ENCODE results near the gene CLEC9A. TPM values are rescaled to one million over a fixed set of nuclear protein-coding genes. Genes with fewer than 3 reads are reported as not detected.

The CLEC9A gene
- total and polyA plus RNA-seq, 10 of the 15 experiments (the other 5 are each of a cell fraction or from before 2014, with no cell fraction given) = not detected

- intact Hi-C loops (cut with micrococcal nuclease; ENCODE audit: unreplicated experiment) (no loop called here), in situ Hi-C loops (cut with MboI) (no loop called here)
- no TSS peak for BruUV-seq (replicated peaks)
- H3K4me2 ChIP-seq (ENCODE audit: control insufficient read depth, insufficient read depth) = no peak overlapping the region
- FAIRE-seq (no peak), DNase-seq (ENCODE audit: low read depth, low spot score) (no peak), ATAC-seq (no peak)
- H2AFZ ChIP-seq (ENCODE audit: control insufficient read depth, low read depth, low read length) = no peak overlapping the region
- no peaks in the 10 kb centered on the region for H3K36me3 ChIP-seq (ENCODE audit: control insufficient read depth in 2 of 2, insufficient read depth in 2 of 2, low read length in 1 of 2)
- H3K79me2 ChIP-seq (ENCODE audit: control insufficient read depth, insufficient read depth, low read length) = no peaks in the 10 kb centered on the region
- POLR2A ChIA-PET = no interaction called here
- TF ChIP-seq SMC3 (IDR thresholded peaks at IDR 0.05; ENCODE audit: borderline replicate concordance, low read length) (no peak), CBX5 (IDR thresholded peaks at IDR 0.05; ENCODE audit: low read depth) (no peak), SUPT20H (IDR thresholded peaks at IDR 0.05; ENCODE audit: borderline replicate concordance, control insufficient read depth, low read depth, low read length) (no peak)
- SMC1A ChIA-PET (ENCODE audit: uncharacterized antibody, unreplicated experiment) = no interaction called here
- CTCF ChIA-PET = no interaction called here
- RAD21 ChIA-PET (ENCODE audit: unreplicated experiment) = no interaction called here
- H3K9ac ChIP-seq (ENCODE audit: control insufficient read depth, insufficient read depth, low read length) = no peak overlapping the region
- peaks cover 2% of the 10 kb centered on the region; the same call in 2 of the 3 replicates for H3K9me3 ChIP-seq (replicated peaks; ENCODE audit: control insufficient read depth, insufficient read depth, low read length)
- no peaks in the 10 kb centered on the region for H4K20me1 ChIP-seq (ENCODE audit: control insufficient read depth, insufficient read depth)
- H3K27me3 ChIP-seq (replicated peaks in 1 of 2; ENCODE audit: control insufficient read depth in 2 of 2, insufficient read depth in 2 of 2, low read length in 1 of 2) = no peaks in the 10 kb centered on the region
- H3K27ac ChIP-seq (ENCODE audit: control insufficient read depth, insufficient read depth) = no peak overlapping the region
- H3K4me1 ChIP-seq (ENCODE audit: control insufficient read depth, insufficient read depth, low read length) = peaks cover 8% of the 10 kb centered on the region
- no peak overlapping the region for H3K4me3 ChIP-seq
Observed at GRCh38 chr12:10088031-10088430, 57.5 kb downstream of the CLEC9A start.

- H3K4me2 ChIP-seq (ENCODE audit: control insufficient read depth, insufficient read depth) = peak overlapping the region; percentile 59; the same call in 1 of the 2 replicates
- TF ChIP-seq WRNIP1 (IDR thresholded peaks at IDR 0.05; ENCODE audit: borderline replicate concordance, low read depth, low read length) (no peak), SKIL (IDR thresholded peaks at IDR 0.05; ENCODE audit: low read depth, poor library complexity, severe bottlenecking) (no peak), NFIC (IDR thresholded peaks at IDR 0.05; ENCODE audit: low read depth, low read length) (no peak), CBX5 (IDR thresholded peaks at IDR 0.05; ENCODE audit: low read depth) (no peak), ZNF384 (IDR thresholded peaks at IDR 0.05; ENCODE audit: borderline replicate concordance, low read depth, low read length) (no peak), NR2C2 (IDR thresholded peaks at IDR 0.05; ENCODE audit: borderline replicate concordance, control insufficient read depth, insufficient read length, low read depth) (no peak), KLF5 (IDR thresholded peaks at IDR 0.05; ENCODE audit: partially characterized antibody) (no peak), HCFC1 (IDR thresholded peaks at IDR 0.05; ENCODE audit: low read length) (no peak)
- TF ChIP-seq, protein P1, sequence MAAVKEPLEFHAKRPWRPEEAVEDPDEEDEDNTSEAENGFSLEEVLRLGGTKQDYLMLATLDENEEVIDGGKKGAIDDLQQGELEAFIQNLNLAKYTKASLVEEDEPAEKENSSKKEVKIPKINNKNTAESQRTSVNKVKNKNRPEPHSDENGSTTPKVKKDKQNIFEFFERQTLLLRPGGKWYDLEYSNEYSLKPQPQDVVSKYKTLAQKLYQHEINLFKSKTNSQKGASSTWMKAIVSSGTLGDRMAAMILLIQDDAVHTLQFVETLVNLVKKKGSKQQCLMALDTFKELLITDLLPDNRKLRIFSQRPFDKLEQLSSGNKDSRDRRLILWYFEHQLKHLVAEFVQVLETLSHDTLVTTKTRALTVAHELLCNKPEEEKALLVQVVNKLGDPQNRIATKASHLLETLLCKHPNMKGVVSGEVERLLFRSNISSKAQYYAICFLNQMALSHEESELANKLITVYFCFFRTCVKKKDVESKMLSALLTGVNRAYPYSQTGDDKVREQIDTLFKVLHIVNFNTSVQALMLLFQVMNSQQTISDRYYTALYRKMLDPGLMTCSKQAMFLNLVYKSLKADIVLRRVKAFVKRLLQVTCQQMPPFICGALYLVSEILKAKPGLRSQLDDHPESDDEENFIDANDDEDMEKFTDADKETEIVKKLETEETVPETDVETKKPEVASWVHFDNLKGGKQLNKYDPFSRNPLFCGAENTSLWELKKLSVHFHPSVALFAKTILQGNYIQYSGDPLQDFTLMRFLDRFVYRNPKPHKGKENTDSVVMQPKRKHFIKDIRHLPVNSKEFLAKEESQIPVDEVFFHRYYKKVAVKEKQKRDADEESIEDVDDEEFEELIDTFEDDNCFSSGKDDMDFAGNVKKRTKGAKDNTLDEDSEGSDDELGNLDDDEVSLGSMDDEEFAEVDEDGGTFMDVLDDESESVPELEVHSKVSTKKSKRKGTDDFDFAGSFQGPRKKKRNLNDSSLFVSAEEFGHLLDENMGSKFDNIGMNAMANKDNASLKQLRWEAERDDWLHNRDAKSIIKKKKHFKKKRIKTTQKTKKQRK (IDR thresholded peaks at IDR 0.05; ENCODE audit: low read depth, low read length) = no peak
Observed at GRCh38 chr12:10088955-10089900, 58.7 kb downstream of the CLEC9A start.

More at GRCh38 chr12:10088955-10089900, 58.7 kb downstream of the CLEC9A start:
- POLR2A ChIA-PET = no interaction called here
- H3K27me3 ChIP-seq (replicated peaks in 1 of 2; ENCODE audit: control insufficient read depth in 2 of 2, insufficient read depth in 2 of 2, low read length in 1 of 2) = no peaks in the 10 kb centered on the region
- no peak overlapping the region for H2AFZ ChIP-seq (ENCODE audit: control insufficient read depth, low read depth, low read length)
- WGBS (ENCODE audit: insufficient coverage, insufficient replicate concordance, low lambda C conversion rate, missing lambda C conversion rate) = 59% methylated on average over 8 of the region's 8 CpGs
- H4K20me1 ChIP-seq (ENCODE audit: control insufficient read depth, insufficient read depth) = no peaks in the 10 kb centered on the region
- H3K4me1 ChIP-seq (ENCODE audit: control insufficient read depth, insufficient read depth, low read length) = peaks cover 8% of the 10 kb centered on the region
- DNase-seq (ENCODE audit: low read depth, low spot score) (no peak), FAIRE-seq (no peak), ATAC-seq (no peak)
- H3K9ac ChIP-seq (ENCODE audit: control insufficient read depth, insufficient read depth, low read length) = no peak overlapping the region
- no peak overlapping the region for H3K27ac ChIP-seq (ENCODE audit: control insufficient read depth, insufficient read depth)
- CTCF ChIA-PET = no interaction called here
- H3K36me3 ChIP-seq (ENCODE audit: control insufficient read depth in 2 of 2, insufficient read depth in 2 of 2, low read length in 1 of 2) = no peaks in the 10 kb centered on the region
- SMC1A ChIA-PET (ENCODE audit: uncharacterized antibody, unreplicated experiment) = no interaction called here
- no TSS peak for BruUV-seq (replicated peaks)
- RAD21 ChIA-PET (ENCODE audit: unreplicated experiment) = no interaction called here
- H3K9me3 ChIP-seq (replicated peaks; ENCODE audit: control insufficient read depth, insufficient read depth, low read length) = no peaks in the 10 kb centered on the region; the same call in 1 of the 3 replicates
- in situ Hi-C loops (cut with MboI) = no loop called here
- H3K4me3 ChIP-seq = no peak overlapping the region
- intact Hi-C loops (cut with micrococcal nuclease; ENCODE audit: unreplicated experiment) = no loop called here
- no peaks in the 10 kb centered on the region for H3K79me2 ChIP-seq (ENCODE audit: control insufficient read depth, insufficient read depth, low read length)

Data from GM12878 (cell line).